Frontal cortex (tissue), 4 donors: ENCODE results near the gene MBNL1. TPM values are rescaled to one million over a fixed set of nuclear protein-coding genes. Genes with fewer than 3 reads are reported as not detected.
"Not testable (repeated sequence)": the region's sequence is repeated elsewhere in the genome, so short reads cannot be mapped to it uniquely, and the experiment has no call there.

Experiments used
- DNase-seq, 2 donors: peaks; one replicate each; pipeline ENCODE4 v3.0.0; 2012; ENCODE audit warnings: low spot score in 2 of 2
- FAIRE-seq: peaks from 2 replicates; lab custom pipeline; 2012; peaks lifted over from hg19 to GRCh38; lab: Jason Lieb, UNC
- total RNA-seq: library from RNA; depleted of rRNA; stranded (reverse); fragments of >200 nt; gene quantifications from one replicate; pipeline ENCODE4 v1.2.3, GENCODE V29; 2014
- donor health status: control.
- donor health status: control.
- donor health status: control.

The MBNL1 gene
- total RNA-seq, 1 donor from 2014 or later = 44.0 TPM

GRCh38 chr3:152335273-152335672 lies 66.5 kb downstream of the MBNL1 start:
- FAIRE-seq = no peak
- no peak for DNase-seq

DNA sequence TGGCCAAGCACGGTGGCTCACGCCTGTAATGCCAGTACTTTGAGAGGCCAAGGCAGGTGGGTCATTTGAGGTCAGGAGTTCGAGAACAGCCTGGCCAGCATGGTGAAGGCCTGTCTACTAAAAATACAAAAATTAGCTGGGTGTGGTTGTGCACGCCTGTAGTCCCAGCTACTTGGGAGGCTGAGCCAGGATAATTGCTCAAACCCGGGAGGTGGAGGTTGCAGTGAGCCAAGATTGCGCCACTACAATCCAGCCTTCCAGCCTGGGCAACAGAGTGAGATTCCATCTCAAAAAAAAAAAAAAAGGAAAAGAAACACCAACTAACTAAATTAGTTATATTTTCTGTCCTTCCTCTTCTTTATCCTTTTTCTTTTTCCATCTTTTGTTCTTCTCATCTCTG lies 68.6 kb downstream of the MBNL1 start:
- not testable (repeated sequence) for DNase-seq, FAIRE-seq

DNA sequence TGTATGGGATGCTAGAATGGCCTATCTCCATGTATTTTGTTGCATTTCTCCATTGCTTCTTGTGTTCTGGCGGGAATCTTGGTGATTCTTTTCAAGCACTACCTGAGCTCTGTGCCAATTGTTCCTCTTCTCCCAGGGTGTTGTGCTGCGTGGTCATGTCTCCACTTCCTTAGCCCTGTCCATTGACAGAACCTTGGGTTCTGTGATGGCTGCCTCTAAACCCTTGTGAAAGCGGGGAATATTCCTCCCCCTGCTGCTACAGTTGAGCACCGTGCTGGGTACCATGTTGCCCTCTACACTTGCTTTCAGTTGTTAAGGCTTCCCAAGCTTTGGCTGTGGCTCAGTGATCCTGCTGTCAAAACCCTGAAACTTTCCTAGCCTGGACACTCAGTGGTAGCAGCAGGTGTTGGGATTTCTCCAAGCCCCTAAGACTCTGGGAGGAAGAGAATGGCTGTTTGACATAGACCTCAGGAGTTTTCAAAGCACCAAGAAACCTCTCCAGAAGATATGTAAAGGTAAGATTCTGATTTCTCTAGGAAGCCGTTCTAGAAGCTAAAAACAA lies 69.5 kb downstream of the MBNL1 start:
- DNase-seq (no peak), FAIRE-seq (no peak)

DNA sequence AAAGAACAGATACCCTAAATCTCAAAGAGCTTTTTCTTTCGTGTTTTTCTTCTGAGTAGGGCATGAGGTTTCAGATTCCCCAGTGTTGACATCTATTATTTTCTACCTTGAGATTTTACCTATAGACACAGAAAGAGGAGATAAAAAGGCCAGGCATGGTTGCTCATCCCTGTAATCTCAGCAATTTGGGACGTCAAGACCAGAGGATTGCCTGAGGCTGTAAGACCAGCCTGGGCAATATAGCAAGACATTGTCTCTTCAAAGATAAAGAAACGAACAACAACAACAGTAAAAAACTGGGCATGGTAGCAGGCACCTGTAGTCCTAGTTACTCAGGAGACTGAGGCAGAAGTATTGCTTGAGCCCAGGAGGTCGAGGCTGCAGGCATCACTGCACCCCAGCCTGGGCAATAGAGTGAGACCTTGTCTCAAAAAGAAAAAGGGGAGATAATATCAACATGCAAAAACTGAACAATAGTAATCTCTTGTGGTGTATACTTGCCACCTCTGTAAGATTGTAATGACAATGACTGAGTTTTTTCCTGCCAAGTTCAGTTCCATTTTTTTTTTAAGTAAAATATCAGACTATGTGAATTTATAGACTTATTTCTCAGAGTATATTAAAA lies 71.3 kb downstream of the MBNL1 start:
- DNase-seq (no peak), FAIRE-seq (no peak)

GRCh38 chr3:152345233-152345632 lies 76.5 kb downstream of the MBNL1 start:
- FAIRE-seq = no peak
- DNase-seq = no peak

DNA sequence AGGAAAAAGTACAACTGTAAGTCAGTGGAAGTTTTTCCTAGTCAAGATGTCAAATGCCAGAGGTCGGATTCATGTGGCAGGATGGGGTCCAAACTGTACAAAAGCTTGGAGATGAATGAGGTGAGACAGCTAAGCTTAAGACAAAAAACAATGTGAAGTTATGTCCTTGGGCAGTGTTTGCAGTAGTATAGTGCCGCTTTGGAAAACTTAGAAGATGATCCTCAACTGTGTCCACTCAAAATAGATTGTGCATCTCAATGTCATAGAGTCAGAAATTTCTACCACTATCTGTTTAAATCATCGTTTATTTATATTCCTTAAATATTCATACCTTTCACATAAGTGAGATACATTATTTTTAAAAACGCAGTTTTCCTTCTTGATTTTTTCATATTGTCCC lies 77.3 kb downstream of the MBNL1 start:
- FAIRE-seq (peak; percentile 34), DNase-seq (no peak)

DNA sequence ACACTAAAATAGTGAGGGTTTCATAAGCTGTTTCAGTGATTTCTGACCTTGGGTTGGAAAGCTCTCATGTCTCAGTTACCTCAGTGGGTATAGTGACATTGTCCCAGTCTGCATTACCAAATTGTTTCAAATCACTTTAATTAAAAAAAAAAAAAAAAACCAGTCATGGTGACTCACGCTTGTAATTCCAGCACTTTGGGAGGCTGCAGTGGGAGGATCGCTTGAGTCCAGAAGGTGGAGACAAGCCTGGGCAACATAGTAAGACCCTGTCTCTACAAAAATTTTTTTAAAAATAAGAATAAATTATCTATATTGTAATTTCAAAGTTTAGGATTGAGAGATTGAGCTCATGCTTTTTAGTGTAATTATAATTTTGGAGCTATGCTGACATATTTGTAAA lies 78.0 kb downstream of the MBNL1 start:
- FAIRE-seq (no peak), DNase-seq (no peak)

DNA sequence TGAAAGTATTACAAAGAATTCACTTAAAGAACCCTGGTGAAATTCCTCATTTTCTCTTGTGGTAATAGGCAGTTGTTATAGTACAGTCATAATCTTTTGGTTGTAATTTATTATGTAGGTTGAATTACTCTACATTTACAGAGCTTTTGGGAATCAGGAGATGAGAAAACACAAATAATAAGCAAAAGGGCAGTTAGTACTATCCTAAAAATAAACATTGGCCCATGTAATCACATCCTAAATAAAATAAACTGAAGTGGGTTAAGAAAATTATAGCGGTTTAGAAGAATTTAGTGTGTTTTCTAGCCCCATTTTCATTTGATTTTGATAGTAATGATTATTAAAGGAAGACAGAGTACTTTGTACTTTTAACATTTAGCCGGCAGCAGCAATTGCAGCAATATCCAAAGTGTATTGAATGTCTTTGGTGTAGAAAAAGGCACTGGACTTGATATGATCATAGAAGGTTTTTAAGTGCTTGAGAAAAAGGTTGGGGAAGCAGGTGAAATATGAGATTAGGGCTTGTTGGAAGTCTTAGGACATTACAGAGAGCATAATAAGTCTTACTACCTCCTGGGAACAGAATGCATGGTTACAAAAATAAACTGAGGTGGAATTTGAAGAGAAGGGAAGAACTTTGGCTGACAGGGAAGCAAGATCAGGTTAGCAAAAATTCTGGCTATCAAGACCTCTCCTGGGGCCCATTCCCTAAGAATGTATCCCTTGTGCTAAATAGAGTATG lies 79.9 kb downstream of the MBNL1 start:
- FAIRE-seq = no peak

GRCh38 chr3:152349392-152349791 lies 80.7 kb downstream of the MBNL1 start:
- FAIRE-seq (no peak), DNase-seq (no peak)

More for the DNA sequence above, 79.9 kb downstream of the MBNL1 start:
- DNase-seq = no peak

GRCh38 chr3:152350139-152350538 lies 81.4 kb downstream of the MBNL1 start:
- DNase-seq (no peak), FAIRE-seq (no peak)

GRCh38 chr3:152350776-152351175 lies 82.0 kb downstream of the MBNL1 start:
- DNase-seq (no peak), FAIRE-seq (no peak)

- FAIRE-seq (no peak), DNase-seq (no peak)
Observed at GRCh38 chr3:152352554-152352953, 83.8 kb downstream of the MBNL1 start.

GRCh38 chr3:152353578-152353977 lies 84.8 kb downstream of the MBNL1 start:
- DNase-seq = no peak
- FAIRE-seq = no peak

- DNase-seq = no peak
- no peak for FAIRE-seq
Observed at GRCh38 chr3:152355744-152356665, 87.3 kb downstream of the MBNL1 start.

GRCh38 chr3:152356870-152357276 lies 88.1 kb downstream of the MBNL1 start:
- DNase-seq (no peak), FAIRE-seq (no peak)

DNA sequence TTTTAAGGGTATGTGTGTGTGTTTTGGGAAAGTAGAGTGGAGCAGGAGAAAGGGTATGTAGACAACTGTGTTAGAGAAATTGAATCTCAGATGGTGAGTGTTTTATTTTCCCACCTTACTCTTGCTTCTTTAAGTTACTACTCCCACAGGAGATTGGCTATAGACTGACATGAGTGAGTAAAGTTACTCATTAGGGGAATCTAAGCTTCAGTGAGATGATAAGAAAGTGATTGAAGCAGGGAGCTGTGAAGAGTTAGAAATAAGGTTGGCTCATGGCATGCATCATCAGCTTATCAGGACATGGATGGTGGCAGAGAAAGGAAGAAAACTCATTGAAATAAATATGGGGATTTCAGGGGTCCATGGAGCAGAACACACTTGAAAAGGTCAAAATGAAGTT lies 88.9 kb downstream of the MBNL1 start:
- FAIRE-seq = no peak
- no peak for DNase-seq

- no peak for FAIRE-seq
- DNase-seq = no peak
Observed at GRCh38 chr3:152359385-152360248, 90.9 kb downstream of the MBNL1 start.

DNA sequence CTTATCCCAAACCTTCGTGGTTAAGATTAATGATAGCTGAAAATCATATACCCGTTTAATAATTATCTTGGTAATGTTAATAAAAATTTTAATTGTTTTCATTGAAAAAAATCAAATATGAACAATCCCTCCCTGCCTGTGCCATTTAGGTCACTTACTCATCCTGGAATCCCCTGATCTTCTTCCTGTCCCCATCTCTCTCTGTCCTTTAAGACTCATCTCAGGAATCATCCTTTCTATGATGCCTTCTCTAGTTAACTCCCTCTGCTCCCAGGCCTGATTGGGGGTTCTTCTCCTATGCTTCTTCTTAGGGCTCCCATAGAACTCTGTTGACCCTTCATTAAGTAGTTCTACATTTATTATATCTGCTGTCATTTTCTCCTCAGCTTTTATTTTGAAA lies 91.6 kb downstream of the MBNL1 start:
- FAIRE-seq (no peak), DNase-seq (no peak)

- DNase-seq (no peak), FAIRE-seq (no peak)
Observed at GRCh38 chr3:152360966-152361365, 92.2 kb downstream of the MBNL1 start.
